ENCODE results near the gene SLC6A18.
"Not testable (repeated sequence)": the region's sequence is repeated elsewhere in the genome, so short reads cannot be mapped to it uniquely, and the experiment has no call there.

Gene SLC6A18

GRCh38 chr5:1276930-1277329 is 51.7 kb downstream of the SLC6A18 start:
- DNase-seq = no peak
- TF ChIP-seq GATA1 (IDR thresholded peaks at IDR 0.05; ENCODE audit: low read depth, low read length) (no peak), POLR2A (IDR thresholded peaks at IDR 0.05; ENCODE audit: low read length) (no peak)

- TF ChIP-seq POLR2A (IDR thresholded peaks at IDR 0.05; ENCODE audit: low read length) = no peak
- no peak for TF ChIP-seq GATA1 (IDR thresholded peaks at IDR 0.05; ENCODE audit: low read depth, low read length)
- DNase-seq = no peak
These were observed 52.1 kb downstream of the SLC6A18 start for GRCh38 chr5:1277331-1277730.

- DNase-seq = no peak
- no peak for TF ChIP-seq GATA1 (IDR thresholded peaks at IDR 0.05; ENCODE audit: low read depth, low read length)
- TF ChIP-seq POLR2A (IDR thresholded peaks at IDR 0.05; ENCODE audit: low read length) = no peak
These were observed 52.6 kb downstream of the SLC6A18 start for GRCh38 chr5:1277781-1278180.

DNA sequence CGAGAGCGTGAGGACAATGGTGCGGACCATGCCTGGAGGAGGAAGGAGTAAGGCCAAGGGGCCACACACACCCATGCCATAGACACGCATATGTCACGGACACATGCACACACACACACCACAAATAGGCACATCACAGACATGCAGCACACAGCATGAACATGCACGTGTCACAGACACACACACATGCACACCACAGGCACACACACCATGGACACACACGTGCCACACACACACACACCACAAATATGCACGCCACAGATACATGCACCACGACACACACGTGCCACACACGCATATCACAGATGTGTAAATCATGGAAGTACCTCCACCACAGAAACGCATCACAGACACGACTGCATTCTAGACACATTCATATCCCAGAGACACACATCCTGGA is 53.0 kb downstream of the SLC6A18 start:
- no peak for DNase-seq
- no peak for TF ChIP-seq GATA1 (IDR thresholded peaks at IDR 0.05; ENCODE audit: low read depth, low read length)
- no peak for TF ChIP-seq POLR2A (IDR thresholded peaks at IDR 0.05; ENCODE audit: low read length)

GRCh38 chr5:1278656-1279442 is 53.7 kb downstream of the SLC6A18 start:
- TF ChIP-seq GATA1 (IDR thresholded peaks at IDR 0.05; ENCODE audit: low read depth, low read length) (no peak), POLR2A (IDR thresholded peaks at IDR 0.05; ENCODE audit: low read length) (no peak)
- DNase-seq = no peak

DNA sequence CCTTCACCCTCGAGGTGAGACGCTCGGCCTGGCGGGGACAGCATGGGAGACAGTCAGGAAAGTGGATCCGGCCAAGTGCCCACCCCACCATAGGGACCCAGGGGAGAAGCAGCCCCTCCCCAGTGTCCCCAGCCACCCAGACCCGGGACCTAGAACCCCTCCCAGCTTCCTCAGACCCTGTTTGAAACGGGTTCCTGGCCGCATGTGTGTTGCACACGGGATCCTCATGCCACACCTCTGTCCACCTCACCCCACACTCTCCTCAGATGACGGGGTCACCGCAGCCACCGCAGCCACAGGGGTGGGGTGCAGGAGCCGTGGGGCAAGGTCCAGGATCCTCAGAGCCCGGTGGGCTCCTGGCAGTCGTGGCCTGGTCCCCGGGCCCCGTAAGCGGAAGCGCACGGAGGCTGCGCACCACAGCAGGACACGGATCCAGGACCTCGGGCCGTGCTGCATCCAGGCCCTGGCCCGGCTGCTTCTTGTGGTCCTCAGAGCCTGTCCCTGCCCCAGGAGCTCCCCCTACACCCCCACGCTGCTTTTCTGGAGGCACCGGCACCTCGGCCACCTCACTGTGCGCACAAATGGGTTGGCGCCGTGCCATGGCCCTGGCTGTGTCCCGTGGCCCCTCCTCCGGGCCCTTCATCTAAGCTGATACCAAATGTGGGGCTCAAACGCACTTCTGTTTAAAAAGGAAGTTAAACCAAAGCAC is 54.4 kb downstream of the SLC6A18 start:
- DNase-seq = no peak
- TF ChIP-seq GATA1 (IDR thresholded peaks at IDR 0.05; ENCODE audit: low read depth, low read length) (no peak), POLR2A (IDR thresholded peaks at IDR 0.05; ENCODE audit: low read length) (no peak)

DNA sequence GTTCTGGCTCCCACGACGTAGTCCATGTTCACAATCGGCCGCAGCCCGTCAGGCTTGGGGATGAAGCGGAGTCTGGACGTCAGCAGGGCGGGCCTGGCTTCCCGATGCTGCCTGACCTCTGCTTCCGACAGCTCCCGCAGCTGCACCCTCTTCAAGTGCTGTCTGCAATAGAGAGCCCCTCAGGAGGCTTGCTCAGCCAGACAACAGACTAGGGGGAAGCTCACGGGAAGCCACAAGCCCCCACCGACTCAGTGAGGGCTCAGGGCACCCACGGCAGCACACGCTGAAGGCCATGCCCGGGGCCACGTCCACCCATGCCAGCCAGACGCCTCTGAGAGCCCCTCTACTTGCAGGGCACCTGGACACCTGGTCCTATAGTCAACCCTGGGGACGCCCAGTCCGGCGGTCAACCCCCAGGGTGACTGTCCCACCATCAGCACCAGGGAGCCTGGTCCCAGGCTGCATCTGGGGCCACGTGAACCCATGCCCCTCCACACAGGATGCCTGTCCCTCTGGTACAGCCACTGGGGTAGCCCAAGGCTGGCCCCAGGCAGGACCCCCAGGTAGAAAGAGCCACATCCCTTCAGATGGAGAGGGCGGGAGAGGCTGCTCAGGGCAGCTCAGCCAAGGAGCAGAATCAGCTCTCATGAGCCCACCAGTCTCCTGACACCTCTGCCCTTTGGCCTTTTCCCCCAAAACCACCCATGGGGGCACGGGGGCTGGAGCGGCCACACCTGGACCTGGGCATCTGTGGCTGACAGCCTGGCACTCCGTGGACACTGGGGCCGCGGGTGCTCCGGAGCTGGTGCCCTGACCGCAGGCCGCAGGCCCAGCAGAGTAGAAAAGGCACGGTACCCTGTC is 55.2 kb downstream of the SLC6A18 start:
- TF ChIP-seq POLR2A (IDR thresholded peaks at IDR 0.05; ENCODE audit: low read length) (no peak), GATA1 (IDR thresholded peaks at IDR 0.05; ENCODE audit: low read depth, low read length) (no peak)
- DNase-seq = no peak

GRCh38 chr5:1281038-1281882 is 56.1 kb downstream of the SLC6A18 start:
- TF ChIP-seq GATA1 (IDR thresholded peaks at IDR 0.05; ENCODE audit: low read depth, low read length) (no peak), POLR2A (IDR thresholded peaks at IDR 0.05; ENCODE audit: low read length) (no peak)
- no peak for DNase-seq

- no peak for DNase-seq
- TF ChIP-seq POLR2A (IDR thresholded peaks at IDR 0.05; ENCODE audit: low read length) (no peak), GATA1 (IDR thresholded peaks at IDR 0.05; ENCODE audit: low read depth, low read length) (no peak)
These were observed 57.2 kb downstream of the SLC6A18 start for GRCh38 chr5:1282131-1282992.

DNA sequence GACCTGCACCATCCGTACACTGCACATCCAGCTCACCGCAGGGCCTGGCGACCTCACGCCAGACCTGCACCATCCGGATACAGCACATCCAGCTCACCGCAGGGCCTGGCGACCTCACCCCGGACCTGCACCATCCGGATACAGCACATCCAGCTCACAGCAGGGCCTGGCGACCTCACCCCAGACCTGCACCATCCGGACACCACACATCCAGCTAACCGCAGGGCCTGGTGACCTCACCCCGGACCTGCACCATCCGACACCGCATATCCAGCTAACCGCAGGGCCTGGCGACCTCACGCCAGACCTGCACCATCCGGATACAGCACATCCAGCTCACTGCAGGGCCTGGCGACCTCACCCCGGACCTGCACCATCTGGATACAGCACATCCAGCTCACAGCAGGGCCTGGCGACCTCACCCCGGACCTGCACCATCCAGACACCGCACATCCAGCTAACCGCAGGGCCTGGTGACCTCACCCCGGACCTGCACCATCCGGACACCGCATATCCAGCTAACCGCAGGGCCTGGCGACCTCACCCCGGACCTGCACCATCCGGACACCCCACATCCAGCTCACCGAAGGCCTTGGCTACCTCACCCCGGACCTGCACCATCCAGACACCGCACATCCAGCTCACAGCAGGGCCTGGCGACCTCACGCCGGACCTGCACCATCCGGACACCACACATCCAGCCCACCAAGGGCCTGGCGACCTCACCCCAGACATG is 58.0 kb downstream of the SLC6A18 start:
- DNase-seq = not testable (repeated sequence)

DNA sequence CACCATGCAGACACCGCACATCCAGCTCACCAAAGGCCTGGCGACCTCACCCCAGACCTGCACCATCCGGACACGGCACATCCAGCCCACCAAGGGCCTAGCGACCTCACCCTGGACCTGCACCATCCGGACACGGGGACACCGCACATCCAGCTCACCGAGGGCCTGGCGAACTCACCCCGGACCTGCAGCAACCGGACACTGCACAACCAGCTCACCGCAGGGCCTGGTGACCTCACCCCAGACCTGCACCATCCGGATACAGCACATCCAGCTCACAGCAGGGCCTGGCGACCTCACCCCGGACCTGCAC is 58.5 kb downstream of the SLC6A18 start:
- not testable (repeated sequence) for DNase-seq

DNA sequence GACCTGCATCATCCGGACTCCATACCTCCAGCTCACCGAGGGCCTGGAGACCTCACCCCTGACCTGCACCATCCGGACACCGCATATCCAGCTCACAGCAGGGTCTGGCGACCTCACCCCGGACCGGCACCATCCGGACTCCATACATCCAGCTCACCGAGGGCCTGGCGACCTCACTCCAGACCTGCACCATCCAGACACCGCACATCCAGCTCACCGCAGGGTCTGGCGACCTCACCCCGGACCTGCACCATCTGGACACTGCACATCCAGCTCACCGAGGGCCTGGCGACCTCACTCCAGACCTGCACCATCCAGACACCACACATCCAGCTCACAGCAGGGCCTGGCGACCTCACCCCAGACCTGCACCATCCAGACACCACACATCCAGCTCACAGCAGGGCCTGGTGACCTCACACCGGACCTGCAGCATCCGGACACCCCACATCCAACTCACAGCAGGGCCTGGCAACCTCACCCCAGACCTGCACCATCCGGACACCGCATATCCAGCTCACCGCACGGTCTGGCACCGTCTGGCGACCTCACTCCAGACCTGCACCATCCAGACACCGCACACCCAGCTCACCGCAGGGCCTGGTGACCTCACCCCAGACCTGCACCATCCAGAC is 59.3 kb downstream of the SLC6A18 start:
- not testable (repeated sequence) for DNase-seq
